DOHH2 (cell line): ENCODE results near the gene NFU1.

Experiments
- H3F3A ChIP-seq: fragments of 200-600 bp; sonication (generic), shearing (Covaris generic); 2 replicates; pipeline ENCODE4 v1.6.0; 2016; ENCODE audit warnings: antibody characterized with exemption, mild to moderate bottlenecking; ENCODE audit not compliant: control insufficient read depth, insufficient read depth
- H3K27ac ChIP-seq: fragments of 200-600 bp; sonication (generic); 2 replicates; pipeline ENCODE4 v1.5.1; 2014; ENCODE audit warnings: low read depth, mild to moderate bottlenecking, low read length, moderate library complexity
- H3K27me3 ChIP-seq: fragments of 200-600 bp; sonication (generic); 2 replicates; pipeline ENCODE4 v1.6.1; 2014; ENCODE audit warnings: mild to moderate bottlenecking, low read length, mixed read lengths; ENCODE audit not compliant: control insufficient read depth
- H3K36me3 ChIP-seq: fragments of 200-600 bp; sonication (generic); 2 replicates; pipeline ENCODE4 v1.6.1; 2014; ENCODE audit warnings: mild to moderate bottlenecking, low read length, moderate library complexity, mixed read lengths; ENCODE audit not compliant: control insufficient read depth
- H3K4me1 ChIP-seq: fragments of 200-600 bp; sonication (generic); 2 replicates; pipeline ENCODE4 v1.6.1; 2014; ENCODE audit warnings: mild to moderate bottlenecking, low read length, mixed read lengths; ENCODE audit not compliant: control insufficient read depth
- H3K4me2 ChIP-seq: fragments of 200-600 bp; sonication (generic); 2 replicates; pipeline ENCODE4 v1.6.0; 2014; ENCODE audit warnings: mild to moderate bottlenecking, low read length, moderate library complexity
- H3K4me3 ChIP-seq: fragments of 200-600 bp; sonication (generic); 2 replicates; pipeline ENCODE4 v1.5.1; 2014; ENCODE audit warnings: mild to moderate bottlenecking, low read length, mixed read lengths
- H3K79me2 ChIP-seq: fragments of 200-600 bp; sonication (generic); 2 replicates; pipeline ENCODE4 v1.6.1; 2014; ENCODE audit warnings: mild to moderate bottlenecking, low read length, mixed read lengths; ENCODE audit not compliant: control insufficient read depth
- H3K9me2 ChIP-seq: fragments of 200-600 bp; sonication (generic); replicated peaks from 2 replicates; pipeline ENCODE4 v1.6.1; 2014; ENCODE audit warnings: mild to moderate bottlenecking, low read length, mixed read lengths; ENCODE audit not compliant: control insufficient read depth
- H3K9me3 ChIP-seq: fragments of 200-600 bp; sonication (generic); 2 replicates; pipeline ENCODE4 v1.6.1; 2014; ENCODE audit warnings: antibody characterized with exemption, low read length, mixed read lengths; ENCODE audit not compliant: control insufficient read depth, insufficient read depth
- H4K20me1 ChIP-seq: fragments of 200-600 bp; sonication (generic); 2 replicates; pipeline ENCODE4 v1.6.0; 2014; ENCODE audit warnings: low read depth, mild to moderate bottlenecking, antibody characterized with exemption, low read length, moderate library complexity; ENCODE audit not compliant: control insufficient read depth, insufficient read depth
- CTCF ChIP-seq: fragments of 200-600 bp; sonication (generic); IDR thresholded peaks from one replicate; pipeline ENCODE4 v1.5.1; 2014; ENCODE audit warnings: antibody characterized with exemption, mild to moderate bottlenecking, low read depth, low read length; ENCODE audit not compliant: poor library complexity, severe bottlenecking
- EZH2phosphoT487 ChIP-seq: fragments of 200-600 bp; sonication (generic); IDR thresholded peaks from 2 replicates; pipeline ENCODE4 v1.6.1; 2017; ENCODE audit warnings: borderline replicate concordance, mild to moderate bottlenecking, antibody characterized with exemption, low read length, moderate library complexity, mixed read lengths

NFU1 gene

GRCh38 chr2:69434753-69435152 lies 2.5 kb downstream of the NFU1 start:
- peaks cover 27% of the 10 kb centered on the region for H3K4me1 ChIP-seq
- peaks cover 24% of the 10 kb centered on the region for H3K79me2 ChIP-seq
- H3K36me3 ChIP-seq = peaks cover 7% of the 10 kb centered on the region
- no peak overlapping the region for H3K4me3 ChIP-seq
- H4K20me1 ChIP-seq = no peaks in the 10 kb centered on the region
- peaks cover 4% of the 10 kb centered on the region; the same call in 1 of the 2 replicates for H3K9me3 ChIP-seq
- no peaks in the 10 kb centered on the region for H3K27me3 ChIP-seq
- H3F3A ChIP-seq = no peaks in the 10 kb centered on the region
- TF ChIP-seq EZH2phosphoT487 = no peak
- no peak for TF ChIP-seq CTCF
- H3K27ac ChIP-seq = no peak overlapping the region
- no peak overlapping the region for H3K4me2 ChIP-seq
- H3K9me2 ChIP-seq = no peaks in the 10 kb centered on the region

GRCh38 chr2:69429491-69430183 lies 7.6 kb downstream of the NFU1 start:
- no peaks in the 10 kb centered on the region for H3K9me3 ChIP-seq
- peaks cover 2% of the 10 kb centered on the region for H3K79me2 ChIP-seq
- H3K27ac ChIP-seq = no peak overlapping the region
- peaks cover 14% of the 10 kb centered on the region for H3K36me3 ChIP-seq
- H3F3A ChIP-seq = no peaks in the 10 kb centered on the region
- H3K9me2 ChIP-seq = no peaks in the 10 kb centered on the region
- TF ChIP-seq CTCF = no peak
- no peak for TF ChIP-seq EZH2phosphoT487
- no peak overlapping the region for H3K4me2 ChIP-seq
- H4K20me1 ChIP-seq = no peaks in the 10 kb centered on the region
- no peaks in the 10 kb centered on the region for H3K27me3 ChIP-seq
- H3K4me1 ChIP-seq = peaks cover 2% of the 10 kb centered on the region
- no peak overlapping the region for H3K4me3 ChIP-seq

DNA sequence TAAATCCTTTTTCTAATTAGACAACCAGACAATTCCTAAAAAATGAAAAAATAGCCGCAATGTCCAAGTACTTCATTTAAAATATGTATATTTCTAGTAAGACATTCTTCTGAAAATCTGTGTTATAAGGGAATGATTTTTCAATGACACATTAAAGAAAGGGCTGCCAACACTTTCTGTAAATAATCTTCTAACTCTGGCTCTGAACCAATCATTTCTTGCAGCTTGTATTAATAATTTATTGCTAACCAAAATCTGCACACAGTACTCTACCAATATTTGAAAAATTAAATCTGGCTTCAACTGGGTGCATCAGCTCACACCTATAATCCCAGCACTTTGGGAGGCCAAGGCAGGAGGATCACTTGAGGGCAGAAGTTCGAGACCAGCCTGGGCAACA lies 8.3 kb downstream of the NFU1 start:
- H3K4me2 ChIP-seq = no peak overlapping the region
- no peaks in the 10 kb centered on the region for H3K79me2 ChIP-seq
- no peaks in the 10 kb centered on the region for H3K4me1 ChIP-seq
- TF ChIP-seq EZH2phosphoT487 (no peak), CTCF (no peak)
- no peaks in the 10 kb centered on the region for H3K27me3 ChIP-seq
- H3K36me3 ChIP-seq = peaks cover 14% of the 10 kb centered on the region
- H3K4me3 ChIP-seq = no peak overlapping the region
- no peaks in the 10 kb centered on the region for H3K9me2 ChIP-seq
- H3F3A ChIP-seq = no peaks in the 10 kb centered on the region
- no peak overlapping the region for H3K27ac ChIP-seq
- H3K9me3 ChIP-seq = no peaks in the 10 kb centered on the region
- H4K20me1 ChIP-seq = no peaks in the 10 kb centered on the region
